ENCODE data around the gene TOPBP1.

The TOPBP1 gene

GRCh38 chr3:133607816-133608215 lies 53.9 kb downstream of the TOPBP1 start:
- DNase-seq, result no peak
- TF ChIP-seq POLR2A (IDR thresholded peaks at IDR 0.05; ENCODE audit: low read length) (no peak), GATA1 (IDR thresholded peaks at IDR 0.05; ENCODE audit: low read depth, low read length) (no peak)

DNA sequence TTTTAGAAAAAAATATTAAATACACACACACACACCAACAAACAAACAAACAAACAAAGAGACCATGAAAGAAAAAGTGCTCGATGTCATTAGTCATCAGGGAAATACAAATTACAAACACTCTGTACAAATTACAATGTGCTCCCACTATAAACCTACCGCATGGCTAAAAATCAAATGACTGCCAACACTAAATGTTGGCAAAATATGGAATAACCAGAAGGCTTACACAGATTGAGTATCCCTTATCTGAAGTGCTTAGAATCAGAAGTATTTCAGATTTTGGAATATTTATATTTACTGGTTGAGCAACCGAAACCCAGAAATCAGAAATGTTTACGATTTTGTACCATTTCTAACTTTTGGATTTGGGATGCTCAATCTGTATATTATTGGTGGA lies 54.8 kb downstream of the TOPBP1 start:
- no peak for DNase-seq
- TF ChIP-seq POLR2A (IDR thresholded peaks at IDR 0.05; ENCODE audit: low read length), result no peak
- TF ChIP-seq GATA1 (IDR thresholded peaks at IDR 0.05; ENCODE audit: low read depth, low read length), result no peak

DNA sequence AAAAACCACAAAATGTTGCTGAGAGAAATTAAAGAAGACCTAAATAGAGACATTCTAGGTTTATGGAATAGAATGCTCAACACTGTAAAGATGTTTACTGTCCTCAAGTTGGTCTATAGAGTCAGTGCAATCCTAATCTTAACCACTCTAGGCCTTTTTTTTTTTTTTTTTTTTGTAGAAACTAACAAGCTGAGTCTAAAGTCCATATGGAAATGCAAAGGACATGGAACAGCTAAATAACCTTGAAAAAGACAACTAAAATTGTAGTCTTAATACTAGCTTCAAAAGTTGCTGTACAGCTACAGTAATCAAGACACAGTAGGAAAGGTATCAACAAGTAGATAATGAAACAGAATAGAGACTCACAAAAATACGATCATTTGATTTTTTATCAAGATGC lies 55.4 kb downstream of the TOPBP1 start:
- TF ChIP-seq POLR2A (IDR thresholded peaks at IDR 0.05; ENCODE audit: low read length) (no peak), GATA1 (IDR thresholded peaks at IDR 0.05; ENCODE audit: low read depth, low read length) (no peak)
- DNase-seq, result no peak

DNA sequence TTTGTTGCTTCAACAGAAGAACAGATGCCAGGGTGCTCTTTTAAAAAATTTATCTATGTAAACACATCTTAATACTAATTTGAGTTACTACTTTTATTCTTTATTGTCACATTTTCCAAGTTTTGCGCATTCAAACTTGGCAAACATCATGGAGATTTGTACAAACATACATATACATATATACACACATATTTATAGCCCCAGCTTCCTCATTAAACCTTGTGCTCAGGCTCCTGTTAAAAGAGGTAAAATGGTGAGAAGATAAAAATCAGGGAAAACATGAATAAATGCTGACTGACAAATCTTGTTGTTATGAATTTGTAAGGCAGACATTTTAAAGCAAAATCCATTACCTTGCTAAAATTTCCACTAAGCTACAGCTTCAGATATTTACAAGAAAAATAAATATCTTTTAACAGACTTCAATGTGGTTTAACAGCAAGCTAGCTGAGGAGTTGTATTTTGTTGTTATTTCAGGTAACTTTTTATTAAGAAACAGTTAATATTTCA lies 61.1 kb downstream of the TOPBP1 start:
- no peak for DNase-seq
- TF ChIP-seq GATA1 (IDR thresholded peaks at IDR 0.05; ENCODE audit: low read depth, low read length), result no peak

- TF ChIP-seq POLR2A (IDR thresholded peaks at IDR 0.05; ENCODE audit: low read length) (no peak), GATA1 (IDR thresholded peaks at IDR 0.05; ENCODE audit: low read depth, low read length) (no peak)
- peak in 1 of 2 experiments; percentile 16 for DNase-seq
Measured at GRCh38 chr3:133599280-133599679, 62.5 kb downstream of the TOPBP1 start.

DNA sequence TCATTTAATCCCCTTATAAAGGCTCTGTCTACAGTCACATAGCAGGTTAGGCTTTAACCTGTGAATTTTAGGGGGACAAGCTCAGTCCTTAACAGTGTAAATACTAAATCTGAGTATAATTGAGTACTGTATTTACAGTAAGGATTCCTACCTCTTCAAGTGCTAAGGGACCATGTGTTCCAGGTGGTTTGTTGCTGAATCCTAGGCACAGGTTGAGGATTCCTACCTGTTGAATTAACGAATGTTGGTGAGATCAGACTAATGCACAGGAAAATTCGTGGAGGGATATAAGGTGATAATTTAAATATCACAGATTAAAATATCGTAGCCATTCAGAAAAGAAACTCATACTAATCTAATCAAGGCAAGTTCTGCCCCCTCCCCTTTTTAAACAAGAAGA lies 63.3 kb downstream of the TOPBP1 start:
- no peak for DNase-seq
- TF ChIP-seq GATA1 (IDR thresholded peaks at IDR 0.05; ENCODE audit: low read depth, low read length) (no peak), POLR2A (IDR thresholded peaks at IDR 0.05; ENCODE audit: low read length) (no peak)

DNA sequence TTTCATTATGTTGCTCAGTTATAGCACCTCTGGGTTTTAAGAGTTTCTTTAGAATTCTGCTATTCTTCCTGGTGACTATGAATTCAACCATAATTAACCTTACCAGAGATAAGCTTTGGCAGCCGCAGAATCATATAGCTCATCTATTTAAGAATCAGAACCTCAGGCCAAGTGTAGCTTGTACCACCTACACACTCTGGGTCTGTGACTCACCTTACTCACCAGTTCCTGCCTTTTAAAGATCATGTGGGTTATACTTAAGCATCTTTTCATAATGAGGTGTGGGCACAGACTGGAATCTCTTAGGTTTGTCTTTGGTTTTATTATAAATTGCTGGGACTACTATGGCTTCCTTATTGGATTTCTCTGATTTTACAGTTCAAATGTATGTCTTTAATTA lies 66.4 kb downstream of the TOPBP1 start:
- TF ChIP-seq POLR2A (IDR thresholded peaks at IDR 0.05; ENCODE audit: low read length), result no peak
- no peak for TF ChIP-seq GATA1 (IDR thresholded peaks at IDR 0.05; ENCODE audit: low read depth, low read length)
- DNase-seq, result no peak

DNA sequence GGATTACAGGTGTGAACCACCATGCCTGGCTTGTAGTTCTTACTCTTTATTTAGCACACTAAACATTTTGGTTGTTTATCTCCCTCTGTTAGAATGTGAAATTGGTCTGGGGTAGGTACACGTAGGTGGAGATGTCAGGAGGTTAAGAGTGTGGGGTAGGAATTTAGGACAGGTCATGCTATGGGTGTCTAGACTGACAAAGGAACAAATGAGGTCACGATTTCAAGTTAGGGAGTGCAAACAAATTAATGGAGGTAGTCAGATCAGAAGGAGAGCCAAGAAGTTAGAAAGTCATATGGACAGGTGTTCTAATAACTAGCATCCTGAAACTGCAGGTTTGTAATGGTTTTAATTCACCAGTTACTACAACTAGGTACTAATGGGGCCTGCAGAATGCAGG lies 68.5 kb downstream of the TOPBP1 start:
- TF ChIP-seq POLR2A (IDR thresholded peaks at IDR 0.05; ENCODE audit: low read length), result no peak
- no peak for TF ChIP-seq GATA1 (IDR thresholded peaks at IDR 0.05; ENCODE audit: low read depth, low read length)
- no peak for DNase-seq

- no peak for DNase-seq
- no peak for TF ChIP-seq GATA1 (IDR thresholded peaks at IDR 0.05; ENCODE audit: low read depth, low read length)
- no peak for TF ChIP-seq POLR2A (IDR thresholded peaks at IDR 0.05; ENCODE audit: low read length)
Measured at GRCh38 chr3:133592843-133593242, 68.9 kb downstream of the TOPBP1 start.

- DNase-seq, result no peak
- TF ChIP-seq POLR2A (IDR thresholded peaks at IDR 0.05; ENCODE audit: low read length) (no peak), GATA1 (IDR thresholded peaks at IDR 0.05; ENCODE audit: low read depth, low read length) (no peak)
Measured at GRCh38 chr3:133591271-133591742, 70.4 kb downstream of the TOPBP1 start.

DNA sequence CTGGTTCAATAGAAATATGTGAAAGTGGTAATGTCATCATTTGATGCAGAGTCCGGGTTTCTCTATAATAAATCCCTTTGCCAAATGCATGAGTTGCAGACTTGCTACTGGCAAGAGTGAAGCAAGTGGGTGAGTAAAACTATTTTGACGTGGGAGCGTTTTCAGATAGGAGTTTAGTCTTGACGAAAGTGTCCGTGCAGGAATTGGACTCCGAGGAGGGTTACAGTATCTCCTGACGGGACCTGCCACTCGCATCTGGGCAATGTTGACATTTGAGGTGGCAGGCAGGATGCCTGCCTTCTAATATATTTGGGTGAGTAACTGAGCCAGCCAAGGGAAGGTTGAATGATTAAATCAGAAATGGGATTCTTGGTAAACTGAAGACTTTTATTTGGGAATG lies 72.2 kb downstream of the TOPBP1 start:
- no peak for DNase-seq
- TF ChIP-seq GATA1 (IDR thresholded peaks at IDR 0.05; ENCODE audit: low read depth, low read length), result no peak
- no peak for TF ChIP-seq POLR2A (IDR thresholded peaks at IDR 0.05; ENCODE audit: low read length)

GRCh38 chr3:133588784-133589465 lies 72.8 kb downstream of the TOPBP1 start:
- TF ChIP-seq GATA1 (IDR thresholded peaks at IDR 0.05; ENCODE audit: low read depth, low read length), result no peak
- TF ChIP-seq POLR2A (IDR thresholded peaks at IDR 0.05; ENCODE audit: low read length), result no peak

DNA sequence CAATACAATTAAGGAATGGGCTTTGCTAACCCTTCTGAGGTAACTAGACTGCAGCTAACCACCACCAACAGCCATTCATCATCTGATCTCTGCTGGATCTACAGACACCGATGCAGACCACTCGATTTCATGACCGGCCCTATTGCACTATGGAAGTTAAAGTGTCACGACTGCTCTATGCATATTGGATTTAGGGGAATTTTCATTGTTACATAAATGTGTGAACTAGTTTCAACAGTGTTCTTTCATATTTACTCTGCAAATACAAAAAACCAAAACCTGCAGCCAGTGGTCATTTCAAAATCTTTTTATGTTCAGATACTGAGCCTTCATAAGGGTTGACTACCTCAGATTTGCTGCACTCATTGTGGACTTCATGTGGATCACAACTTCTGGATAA lies 73.7 kb downstream of the TOPBP1 start:
- TF ChIP-seq GATA1 (IDR thresholded peaks at IDR 0.05; ENCODE audit: low read depth, low read length) (no peak), POLR2A (IDR thresholded peaks at IDR 0.05; ENCODE audit: low read length) (no peak)
- no peak for DNase-seq

More at GRCh38 chr3:133588784-133589465, 72.8 kb downstream of the TOPBP1 start:
- no peak for DNase-seq

DNA sequence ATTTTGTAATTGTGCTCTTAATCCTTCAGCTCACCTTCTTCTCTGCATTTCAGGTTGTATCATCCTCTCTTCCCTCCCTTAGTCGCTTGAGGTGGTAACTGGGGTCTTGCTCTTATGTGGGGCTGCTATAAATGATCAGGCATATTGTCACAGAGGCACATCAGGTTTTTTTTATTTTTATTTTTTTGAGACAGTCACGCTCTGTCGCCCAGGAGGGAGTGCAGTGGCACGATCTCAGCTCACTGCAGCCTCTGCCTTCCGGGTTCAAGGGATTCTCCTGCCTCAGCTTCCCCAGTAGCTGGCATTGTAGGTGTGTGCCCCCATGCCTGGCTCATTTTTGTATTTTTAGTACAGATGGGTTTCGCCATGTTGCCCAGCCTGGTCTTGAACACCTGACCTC lies 78.3 kb downstream of the TOPBP1 start:
- TF ChIP-seq POLR2A (IDR thresholded peaks at IDR 0.05; ENCODE audit: low read length), result no peak
- TF ChIP-seq GATA1 (IDR thresholded peaks at IDR 0.05; ENCODE audit: low read depth, low read length), result no peak
- no peak for DNase-seq

DNA sequence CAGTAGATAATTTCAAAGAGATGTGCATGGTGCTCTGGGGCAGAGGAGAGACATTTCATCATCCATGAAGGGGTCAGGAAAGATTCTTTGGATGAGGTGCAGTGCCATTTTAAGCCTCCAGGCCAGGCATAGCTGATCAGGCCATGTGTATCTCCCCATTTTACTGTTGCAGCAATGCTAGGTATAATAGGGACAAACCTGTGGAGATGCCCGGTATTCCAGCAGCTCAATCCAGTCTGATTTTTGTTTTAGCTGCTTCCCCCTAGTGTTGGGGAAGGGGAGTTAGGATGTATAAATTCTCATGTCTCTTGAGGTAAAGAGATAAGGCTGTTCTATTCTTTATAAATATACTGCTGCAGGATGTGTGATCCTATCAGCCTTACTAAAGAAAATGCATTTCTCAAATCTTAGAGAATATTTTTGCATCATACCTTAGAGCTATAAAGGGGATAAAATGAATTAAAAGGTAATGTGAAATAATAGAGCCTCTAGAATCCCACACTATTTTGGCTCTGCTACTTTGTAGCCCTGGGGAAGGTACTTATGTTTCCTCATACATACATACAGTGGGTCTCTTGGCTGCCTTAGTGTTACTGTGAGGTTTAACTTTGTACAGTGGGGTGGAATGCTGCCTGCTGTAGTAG lies 83.1 kb downstream of the TOPBP1 start:
- TF ChIP-seq POLR2A (IDR thresholded peaks at IDR 0.05; ENCODE audit: low read length) (no peak), GATA1 (IDR thresholded peaks at IDR 0.05; ENCODE audit: low read depth, low read length) (no peak)
- DNase-seq, result no peak

Data from erythroblast (primary cell).